IMR-90 (cell line): Measurements from ENCODE around the gene KLC4. TPM values are rescaled to one million over a fixed set of nuclear protein-coding genes. Genes with fewer than 3 reads are reported as not detected.
A peak's percentile ranks its signal among the peaks of the same experiment; 100 is the strongest.

ENCODE experiments used
- ATAC-seq: fragments of 200-7000 bp; cut with Tn5 transposase; 2 replicates; pipeline ENCODE4 v1.9.1; 2020; ENCODE audit warnings: low read depth, mild to moderate bottlenecking, moderate library complexity
- BruUV-seq: library from RNA; stranded (reverse); fragments of 400-500 nt; replicated peaks from 2 replicates; lab custom pipeline; 2021; lab: Mats Ljungman, UMichigan
- CTCF ChIA-PET: fragments of 300-600 bp; formaldehyde crosslinking; extraction: SDS; loops from one replicate; lab custom pipeline; 2021; ENCODE audit warnings: antibody characterized with exemption; lab: Yijun Ruan, JAX
- POLR2A ChIA-PET: fragments of 300-600 bp; sonication (Branson Sonifier 250); formaldehyde crosslinking; loops from one replicate; lab custom pipeline; 2022; ENCODE audit warnings: antibody characterized with exemption; ENCODE audit not compliant: unreplicated experiment; lab: Charles Lee
- DNase-seq: peaks from one replicate; pipeline ENCODE4 v3.0.0; 2013
- H2AFZ ChIP-seq: replicated peaks from 2 replicates; pipeline ENCODE3; 2013; ENCODE audit warnings: low read length, mild to moderate bottlenecking; ENCODE audit not compliant: poor library complexity
- H2AK5ac ChIP-seq: 2 replicates; pipeline ENCODE4 v1.6.1; 2013; ENCODE audit warnings: low read depth, low read length, inconsistent platforms
- H2AK9ac ChIP-seq: replicated peaks from 2 replicates; pipeline ENCODE3; 2013; ENCODE audit warnings: mild to moderate bottlenecking, low read depth, low read length, moderate library complexity; ENCODE audit not compliant: poor library complexity
- H2BK120ac ChIP-seq: 2 replicates; pipeline ENCODE4 v1.6.1; 2013; ENCODE audit warnings: low read depth, low read length, inconsistent platforms
- H2BK15ac ChIP-seq: 3 replicates; pipeline ENCODE4 v1.6.1; 2013; ENCODE audit warnings: low read depth, low read length, inconsistent platforms
- H2BK20ac ChIP-seq: 2 replicates; pipeline ENCODE4 v1.6.1; 2013; ENCODE audit warnings: low read depth, mild to moderate bottlenecking, inconsistent platforms, low read length, moderate library complexity
- H2BK5ac ChIP-seq: 2 replicates; pipeline ENCODE4 v1.6.1; 2013; ENCODE audit warnings: mild to moderate bottlenecking, low read depth, low read length, inconsistent platforms; ENCODE audit not compliant: poor library complexity, severe bottlenecking
- H3K14ac ChIP-seq: replicated peaks from 2 replicates; pipeline ENCODE4 v1.6.1; 2013; ENCODE audit warnings: low read depth, low read length, inconsistent platforms
- H3K18ac ChIP-seq: 2 replicates; pipeline ENCODE4 v1.6.1; 2013; ENCODE audit warnings: low read depth, low read length, control low read depth
- H3K23ac ChIP-seq: 2 replicates; pipeline ENCODE4 v1.6.1; 2013; ENCODE audit warnings: low read depth, low read length, inconsistent platforms
- H3K27ac ChIP-seq: 2 replicates; pipeline ENCODE4 v1.5.1; 2013; ENCODE audit warnings: mild to moderate bottlenecking, control low read depth, low read length; ENCODE audit not compliant: insufficient read depth
- H3K27me3 ChIP-seq: 2 replicates; pipeline ENCODE4 v1.6.1; 2013; ENCODE audit warnings: low read length; ENCODE audit not compliant: control insufficient read depth, insufficient read depth
- H3K36me3 ChIP-seq: 2 replicates; pipeline ENCODE4 v1.6.1; 2013; ENCODE audit warnings: low read length, mixed read lengths; ENCODE audit not compliant: control insufficient read depth, insufficient read depth
- H3K4ac ChIP-seq: 2 replicates; pipeline ENCODE4 v1.6.1; 2013; ENCODE audit warnings: low read depth, low read length, inconsistent platforms
- H3K4me1 ChIP-seq: 2 replicates; pipeline ENCODE4 v1.6.1; 2013; ENCODE audit warnings: low read length, mixed read lengths; ENCODE audit not compliant: control insufficient read depth, insufficient read depth
- H3K4me2 ChIP-seq: 2 replicates; pipeline ENCODE4 v1.6.1; 2013; ENCODE audit warnings: low read depth, mild to moderate bottlenecking, control low read depth, low read length, moderate library complexity
- H3K4me3 ChIP-seq: 2 replicates; pipeline ENCODE4 v1.5.1; 2013; ENCODE audit warnings: low read depth, mild to moderate bottlenecking, control low read depth, low read length, moderate library complexity; ENCODE audit not compliant: insufficient read depth
- H3K56ac ChIP-seq: 2 replicates; pipeline ENCODE4 v1.6.1; 2013; ENCODE audit warnings: low read length, inconsistent platforms; ENCODE audit not compliant: insufficient read depth; ENCODE audit errors: extremely low read depth
- H3K79me1 ChIP-seq, 2 experiments: 2 replicates each; pipeline ENCODE4 v1.6.1; 2013; ENCODE audit warnings: low read length in 2 of 2, inconsistent platforms in 1 of 2, low read depth in 1 of 2
- H3K9ac ChIP-seq: 2 replicates; pipeline ENCODE4 v1.6.1; 2013; ENCODE audit warnings: low read depth, low read length, control low read depth
- H3K9me1 ChIP-seq: 2 replicates; pipeline ENCODE4 v1.6.1; 2013; ENCODE audit warnings: low read length, inconsistent platforms; ENCODE audit not compliant: insufficient read depth
- H3K9me3 ChIP-seq: 2 replicates; pipeline ENCODE4 v1.6.1; 2013; ENCODE audit warnings: low read length; ENCODE audit not compliant: control insufficient read depth, insufficient read depth
- H4K20me1 ChIP-seq: 2 replicates; pipeline ENCODE4 v1.6.1; 2013; ENCODE audit warnings: low read length, inconsistent platforms; ENCODE audit not compliant: insufficient read depth
- H4K5ac ChIP-seq: 2 replicates; pipeline ENCODE4 v1.6.1; 2013; ENCODE audit warnings: mild to moderate bottlenecking, low read depth, low read length, control low read depth
- H4K8ac ChIP-seq, 2 experiments: 2 replicates each; pipeline ENCODE4 v1.6.1; 2013; ENCODE audit warnings: low read depth in 2 of 2, low read length in 2 of 2, control low read depth in 1 of 2, inconsistent platforms in 1 of 2
- H4K91ac ChIP-seq: 2 replicates; pipeline ENCODE4 v1.6.1; 2013; ENCODE audit warnings: low read depth, low read length, inconsistent platforms; ENCODE audit not compliant: insufficient read depth
- CHD1 ChIP-seq: IDR thresholded peaks from 2 replicates; pipeline ENCODE4 v1.6.1; 2012; ENCODE audit warnings: low read depth, low read length, improper control_type of control experiment
- MAFK ChIP-seq: IDR thresholded peaks from 2 replicates; pipeline ENCODE4 v1.6.1; 2012; ENCODE audit warnings: low read depth, low read length, improper control_type of control experiment
- MAZ ChIP-seq: IDR thresholded peaks from 2 replicates; pipeline ENCODE4 v1.6.1; 2012; ENCODE audit warnings: low read depth, mild to moderate bottlenecking, low read length, improper control_type of control experiment, moderate library complexity, borderline replicate concordance
- MXI1 ChIP-seq: IDR thresholded peaks from 2 replicates; pipeline ENCODE4 v1.6.1; 2012; ENCODE audit warnings: low read depth, mild to moderate bottlenecking, low read length, moderate library complexity, borderline replicate concordance
- NFE2L2 ChIP-seq: fragments of 150-350 bp; IDR thresholded peaks from 2 replicates; pipeline ENCODE4 v1.6.1; 2016; ENCODE audit warnings: low read depth, mild to moderate bottlenecking, low read length
- RFX5 ChIP-seq: IDR thresholded peaks from 2 replicates; pipeline ENCODE4 v1.8.0; 2012; ENCODE audit warnings: low read depth, mild to moderate bottlenecking, low read length, moderate library complexity
- SMC3 ChIP-seq: fragments of 150-350 bp; IDR thresholded peaks from 2 replicates; pipeline ENCODE4 v1.6.1; 2016; ENCODE audit warnings: low read depth, mild to moderate bottlenecking, antibody characterized with exemption, low read length, moderate library complexity
- WGBS, 2 experiments: methylation state at CpG; one replicate each; pipeline versions ENCODE4 v1.1.5 to v1.1.7; 2013; ENCODE audit warnings: missing lambda C conversion rate in 2 of 2; ENCODE audit not compliant: insufficient read length in 1 of 2; ENCODE audit errors: extremely low coverage in 2 of 2; 5-methylcytosine and 5-hydroxymethylcytosine counted together
- dilution Hi-C: fragments of 300-500 bp; cut with HindIII; formaldehyde crosslinking; loops from one replicate; pipeline ENCODE4 v1.14.3; 2018; ENCODE audit warnings: low sequenced_read_pairs; ENCODE audit not compliant: unreplicated experiment
- in situ Hi-C: fragments of 300-500 bp; cut with MboI; formaldehyde crosslinking; loops from 3 replicates; pipeline ENCODE4 v1.14.3; 2019; ENCODE audit warnings: low sequenced_read_pairs, inconsistent platforms, mixed read lengths
- intact Hi-C: fragments of 100-400 bp; cut with micrococcal nuclease; formaldehyde crosslinking; loops from 2 replicates; pipeline ENCODE4 v1.10.0; 2022
- polyA plus RNA-seq, 3 experiments: library from polyadenylated mRNA; depleted of rRNA; stranded (reverse); fragments of >200 nt; gene quantifications; 2 replicates each; pipeline ENCODE4 v1.2.3, GENCODE V29; 2012; ENCODE audit warnings: low replicate concordance in 1 of 3
- total RNA-seq: library from RNA; depleted of rRNA; stranded (reverse); fragments of >200 nt; gene quantifications from 2 replicates; pipeline ENCODE4 v1.2.3, GENCODE V29; 2012
- TF ChIP-seq, protein P1 (sequence below): conservative IDR thresholded peaks from 2 replicates; pipeline ENCODE4 v1.5.1; 2012; ENCODE audit warnings: mild to moderate bottlenecking, low read depth, low read length, improper control_type of control experiment
- TF ChIP-seq, protein P2 (sequence below): fragments of 150-350 bp; IDR thresholded peaks from 2 replicates; pipeline ENCODE4 v1.6.1; 2017; ENCODE audit warnings: mild to moderate bottlenecking, antibody characterized with exemption, low read length, low read depth

Gene KLC4
- total and polyA plus RNA-seq, 2 of the 4 experiments (the other 2 are of a cell fraction) = 10.9 to 13.0 TPM

DNA sequence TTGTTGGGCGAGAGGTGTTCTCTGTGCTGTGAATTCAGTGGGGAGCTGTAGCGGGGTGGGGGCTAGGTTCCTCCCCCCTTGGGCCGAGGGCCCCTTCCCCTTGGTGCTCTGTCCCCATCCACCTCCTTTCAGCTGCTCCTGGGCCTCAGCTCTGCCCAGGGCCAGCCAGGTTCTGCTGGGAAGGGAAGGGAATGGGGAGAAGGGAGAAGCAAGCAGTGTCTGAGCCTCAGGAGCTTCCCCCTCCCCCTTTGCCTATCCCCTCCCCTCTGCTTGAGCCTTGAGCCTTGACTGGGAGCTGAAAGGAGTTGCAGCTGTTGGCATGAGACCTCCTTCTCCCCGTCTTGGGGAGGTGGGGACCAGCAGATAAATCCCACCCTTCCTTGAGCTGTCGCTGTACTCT lies 38.6 kb upstream of the KLC4 start:
- no CpG with 5 or more reads among the region's 5 CpGs for WGBS, 2 experiments
- DNase-seq = no peak
- POLR2A ChIA-PET = interaction anchor here (0.6 kb wide), 3 partner anchors 39 to 248 kb away, joined by 3 read pairs; partner anchors contain the start of genes CNPY3, KLC4 and MRPL2

More for the DNA sequence above, 38.6 kb upstream of the KLC4 start:
- Histone ChIP-seq H2AK5ac (peak overlapping the region; percentile 59), H3K18ac (no peak overlapping the region), H2AFZ (peak overlapping the region; percentile 98), H3K4me1 (peaks cover 12% of the 10 kb centered on the region), H3K23ac (peak overlapping the region; percentile 94), H3K4me2 (peak overlapping the region; percentile 97; the same call in 1 of the 2 replicates), H4K91ac (peak overlapping the region; percentile 97), H3K4me3 (no peak overlapping the region), H2BK5ac (peak overlapping the region; percentile 83), H3K56ac (no peak overlapping the region), H3K9me3 (no peaks in the 10 kb centered on the region), H2BK120ac (peak overlapping the region; percentile 74; the same call in 1 of the 2 replicates), H3K9me1 (peaks cover 4% of the 10 kb centered on the region; the same call in 1 of the 2 replicates), H4K20me1 (peaks cover 12% of the 10 kb centered on the region), H3K27me3 (no peaks in the 10 kb centered on the region), H3K14ac (peak overlapping the region; percentile 98; the same call in 1 of the 2 replicates), H3K36me3 (peaks cover 42% of the 10 kb centered on the region), H3K9ac (peak overlapping the region; percentile 78), H3K27ac (peak overlapping the region; percentile 86), H2AK9ac (peak overlapping the region; percentile 97), H4K5ac (peak overlapping the region; percentile 55), H3K79me1 (peaks cover 24 to 76% of the 10 kb centered on the region in 2 experiments), H3K4ac (peak overlapping the region; percentile 99), H4K8ac (peak overlapping the region; percentile 88 to 99), H2BK20ac (no peak overlapping the region), H2BK15ac (no peak overlapping the region)
- in situ Hi-C loops = no loop called here
- dilution Hi-C loops = no loop called here
- intact Hi-C loops = no loop called here
- CTCF ChIA-PET = no interaction called here
- TF ChIP-seq RFX5 (no peak), SMC3 (no peak), MXI1 (no peak), MAZ (no peak), MAFK (no peak), CHD1 (no peak), NFE2L2 (no peak)
- TF ChIP-seq, protein P1, sequence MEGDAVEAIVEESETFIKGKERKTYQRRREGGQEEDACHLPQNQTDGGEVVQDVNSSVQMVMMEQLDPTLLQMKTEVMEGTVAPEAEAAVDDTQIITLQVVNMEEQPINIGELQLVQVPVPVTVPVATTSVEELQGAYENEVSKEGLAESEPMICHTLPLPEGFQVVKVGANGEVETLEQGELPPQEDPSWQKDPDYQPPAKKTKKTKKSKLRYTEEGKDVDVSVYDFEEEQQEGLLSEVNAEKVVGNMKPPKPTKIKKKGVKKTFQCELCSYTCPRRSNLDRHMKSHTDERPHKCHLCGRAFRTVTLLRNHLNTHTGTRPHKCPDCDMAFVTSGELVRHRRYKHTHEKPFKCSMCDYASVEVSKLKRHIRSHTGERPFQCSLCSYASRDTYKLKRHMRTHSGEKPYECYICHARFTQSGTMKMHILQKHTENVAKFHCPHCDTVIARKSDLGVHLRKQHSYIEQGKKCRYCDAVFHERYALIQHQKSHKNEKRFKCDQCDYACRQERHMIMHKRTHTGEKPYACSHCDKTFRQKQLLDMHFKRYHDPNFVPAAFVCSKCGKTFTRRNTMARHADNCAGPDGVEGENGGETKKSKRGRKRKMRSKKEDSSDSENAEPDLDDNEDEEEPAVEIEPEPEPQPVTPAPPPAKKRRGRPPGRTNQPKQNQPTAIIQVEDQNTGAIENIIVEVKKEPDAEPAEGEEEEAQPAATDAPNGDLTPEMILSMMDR = no peak
- TF ChIP-seq, protein P2, sequence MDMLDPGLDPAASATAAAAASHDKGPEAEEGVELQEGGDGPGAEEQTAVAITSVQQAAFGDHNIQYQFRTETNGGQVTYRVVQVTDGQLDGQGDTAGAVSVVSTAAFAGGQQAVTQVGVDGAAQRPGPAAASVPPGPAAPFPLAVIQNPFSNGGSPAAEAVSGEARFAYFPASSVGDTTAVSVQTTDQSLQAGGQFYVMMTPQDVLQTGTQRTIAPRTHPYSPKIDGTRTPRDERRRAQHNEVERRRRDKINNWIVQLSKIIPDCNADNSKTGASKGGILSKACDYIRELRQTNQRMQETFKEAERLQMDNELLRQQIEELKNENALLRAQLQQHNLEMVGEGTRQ = no peak
- peak; percentile 32 for ATAC-seq
- BruUV-seq = no TSS peak
